Activated CD4-positive, alpha-beta T cell treated with anti-CD3 and anti-CD28 coated beads for 24 hours (primary cell): ENCODE measurements around the gene PXDN.

ENCODE experiments used
- DNase-seq, 2 donors: peaks; one replicate each; pipeline ENCODE4 v3.0.0-alpha.2; 2020; ENCODE audit warnings: low read depth in 2 of 2

The PXDN gene

DNA sequence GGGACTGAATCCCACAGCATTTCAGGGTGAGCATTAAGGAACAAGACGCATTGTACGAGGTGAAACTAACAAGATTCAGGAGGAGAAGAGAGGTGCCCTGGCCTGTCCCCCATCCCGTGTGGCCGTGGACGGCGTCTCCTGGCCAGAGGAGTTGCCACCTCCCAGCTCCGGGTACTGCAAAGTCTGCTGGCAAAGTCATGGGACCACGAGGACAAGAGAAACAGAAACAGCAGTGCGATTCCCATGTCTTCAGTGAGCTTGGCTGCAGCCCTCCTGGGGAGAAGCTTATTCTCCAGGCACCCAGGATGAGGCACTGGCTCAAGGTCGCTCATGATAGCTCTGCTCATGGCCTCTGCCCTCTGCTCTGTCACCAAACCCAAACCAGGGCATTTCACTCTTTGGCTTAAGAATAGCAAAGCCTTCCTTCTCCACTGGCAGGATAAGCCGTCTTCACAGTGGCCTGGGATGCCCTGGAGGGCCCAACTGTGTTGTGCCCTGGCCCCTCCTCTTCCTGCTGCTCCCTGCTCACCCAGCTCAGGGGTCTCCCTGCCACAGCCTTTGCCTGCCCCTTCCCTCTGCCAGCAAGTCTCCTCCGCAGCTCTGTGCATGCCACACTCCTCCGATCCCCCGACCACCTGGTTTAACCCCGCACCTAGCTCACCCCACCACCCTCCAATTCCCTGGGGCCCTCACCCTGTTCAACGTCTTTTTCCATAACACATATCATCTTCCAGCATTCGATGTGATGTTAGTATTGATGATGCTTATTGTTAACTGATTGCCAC lies 144.8 kb downstream of the PXDN start:
- DNase-seq: no peak

GRCh38 chr2:1598800-1599199 lies 145.5 kb downstream of the PXDN start:
- no peak for DNase-seq

DNA sequence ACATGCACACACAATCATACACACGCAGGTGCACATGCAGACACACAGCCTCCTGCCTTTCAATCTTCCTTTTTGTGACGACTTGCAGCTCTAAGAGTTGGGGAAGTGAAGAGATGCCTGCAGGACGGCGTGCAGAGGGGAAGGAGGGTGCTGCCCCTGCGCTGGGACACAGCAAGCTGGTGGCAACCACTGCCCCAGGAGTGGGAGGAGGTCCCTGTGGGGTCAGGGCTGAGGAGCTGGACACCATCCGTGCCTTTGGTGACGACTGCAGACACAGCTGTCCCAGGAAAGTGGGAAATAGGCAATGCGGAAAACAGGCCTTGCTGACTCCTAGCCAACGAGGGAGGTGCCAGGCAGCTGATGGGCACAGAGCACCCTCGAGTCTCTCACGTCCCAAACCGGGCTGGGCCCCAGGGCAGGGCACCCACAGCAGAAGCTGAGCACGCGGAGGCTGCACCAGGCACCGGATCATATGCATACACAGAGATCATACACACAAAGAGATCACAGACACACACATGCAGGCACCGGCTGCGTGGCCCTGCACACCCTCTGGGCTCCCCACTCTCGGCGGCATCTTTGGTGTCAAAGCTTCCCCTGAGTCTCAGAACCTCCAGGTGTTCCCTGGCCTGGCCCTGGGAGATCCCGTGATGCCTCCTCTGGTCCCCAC lies 146.1 kb downstream of the PXDN start:
- no peak for DNase-seq

GRCh38 chr2:1595274-1595673 lies 149.0 kb downstream of the PXDN start:
- DNase-seq: no peak

DNA sequence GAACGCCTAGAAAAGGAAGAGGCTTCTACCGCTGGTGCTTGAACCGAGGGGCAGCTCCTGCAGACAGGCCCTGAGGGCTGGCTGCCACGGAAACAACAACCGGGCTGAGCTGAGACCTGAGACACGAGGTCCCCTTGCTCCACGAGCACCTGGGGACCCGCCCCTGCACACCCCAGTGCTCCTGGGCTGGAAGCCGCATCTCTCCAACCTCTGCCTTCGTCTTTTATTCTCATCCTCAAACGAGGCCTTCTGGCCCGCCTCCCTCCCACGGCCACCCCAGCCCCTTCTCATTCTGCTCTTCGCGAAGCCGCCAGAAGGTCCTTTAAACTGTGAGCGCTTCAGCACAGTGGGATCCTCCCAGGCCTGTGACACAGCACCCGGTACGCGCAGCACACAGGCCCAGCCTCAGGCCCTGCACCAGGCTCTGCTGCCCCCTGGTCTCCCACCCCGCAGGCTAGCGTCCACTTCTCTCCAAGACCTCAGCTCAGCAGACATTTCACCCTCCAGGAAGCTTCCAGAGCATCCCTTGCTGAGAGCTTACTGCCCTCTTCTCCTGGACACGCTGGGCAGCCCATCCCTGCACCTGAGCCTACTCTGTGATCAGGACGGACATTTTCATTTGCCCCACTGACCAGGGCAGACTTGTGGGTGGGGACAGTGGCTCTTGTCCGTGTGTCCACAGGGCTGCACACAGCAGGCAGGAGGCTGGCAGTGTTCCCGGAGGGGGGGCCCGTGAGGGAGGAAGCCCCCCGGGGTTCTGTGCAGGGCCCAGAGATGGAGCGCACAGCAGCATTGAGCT lies 149.7 kb downstream of the PXDN start:
- no peak for DNase-seq

GRCh38 chr2:1594123-1594372 lies 150.3 kb downstream of the PXDN start:
- DNase-seq: no peak

DNA sequence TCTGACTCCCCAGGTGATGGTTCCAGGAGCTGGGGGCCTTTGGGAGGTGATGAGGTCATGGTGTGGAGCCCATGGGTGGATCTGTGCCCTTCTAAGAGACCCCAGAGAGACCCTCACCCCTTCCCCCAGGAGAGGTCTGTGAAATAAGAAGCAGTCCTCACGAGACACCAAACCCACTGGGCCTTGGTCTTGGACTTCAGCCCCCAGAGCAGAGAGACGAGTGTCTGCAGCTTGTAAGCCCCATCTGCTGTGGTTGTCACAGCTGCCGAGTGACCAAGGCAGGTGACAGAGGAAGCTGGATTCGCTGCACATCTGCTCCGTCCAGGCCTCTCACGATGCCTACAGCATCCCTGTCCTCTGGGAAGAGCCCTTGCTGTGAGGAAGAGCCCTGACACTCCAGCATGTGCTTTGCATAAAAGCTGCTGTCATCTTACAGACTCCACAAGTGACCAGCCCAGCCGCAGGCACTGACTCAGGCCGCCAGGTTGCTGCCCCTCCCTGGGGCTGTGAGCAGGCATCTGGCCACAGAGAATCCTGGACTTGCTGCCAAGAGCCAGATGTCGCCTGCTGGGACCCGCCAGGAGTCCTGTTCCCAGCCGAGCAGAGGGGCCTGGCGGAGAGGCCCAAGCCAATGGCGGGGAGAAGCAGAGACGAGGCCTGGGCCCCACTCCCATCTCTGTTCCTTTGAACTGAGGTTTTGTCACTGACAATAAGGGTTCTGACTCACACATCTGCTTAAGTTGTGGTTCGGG lies 150.8 kb downstream of the PXDN start:
- DNase-seq: no peak

DNA sequence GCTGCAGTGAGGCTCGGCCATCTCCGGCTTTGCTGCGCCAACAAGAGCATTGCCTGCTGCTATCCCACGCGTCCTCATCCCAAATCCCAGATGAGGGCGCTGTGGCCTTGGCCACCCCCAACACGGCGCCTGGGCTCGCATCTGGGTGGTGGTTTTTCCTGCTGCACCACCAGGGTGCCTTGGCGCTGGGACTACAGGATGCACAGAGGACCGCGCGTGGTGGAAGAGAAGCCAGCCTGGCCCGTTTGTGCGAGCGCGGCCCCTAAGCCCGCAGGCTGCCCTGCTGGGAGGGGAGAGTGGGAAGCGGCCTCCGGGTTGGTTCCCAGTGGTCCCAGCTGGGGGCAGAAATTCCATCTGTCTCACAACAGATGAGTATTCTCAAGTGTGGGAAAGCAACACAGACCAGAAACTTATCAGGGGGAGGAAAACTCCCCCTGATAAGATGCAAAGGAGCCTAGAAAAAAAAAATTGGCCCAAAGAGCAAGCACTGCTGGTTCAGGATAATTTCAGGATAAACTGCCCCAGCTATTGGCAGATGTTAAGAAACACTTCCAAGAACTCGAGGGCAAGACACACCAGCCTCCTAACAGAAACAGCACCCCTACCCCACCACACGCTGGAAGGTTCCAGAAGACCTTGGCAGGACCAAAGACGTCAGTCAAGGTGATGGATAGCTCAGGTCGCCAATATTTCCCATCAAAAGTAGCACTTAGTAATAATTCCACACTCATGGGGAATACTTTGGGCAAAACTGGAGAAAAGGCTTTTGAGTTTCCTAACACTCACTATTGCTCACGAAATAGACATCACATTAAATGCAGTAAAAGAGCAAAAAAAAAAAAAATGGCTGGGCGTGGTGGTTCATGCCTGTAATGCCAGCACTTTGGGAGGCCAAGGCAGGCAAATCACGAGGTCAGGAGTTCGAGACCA lies 152.1 kb downstream of the PXDN start:
- DNase-seq: no peak

- DNase-seq: no peak
Observed at GRCh38 chr2:1591461-1591770, 152.9 kb downstream of the PXDN start.

DNA sequence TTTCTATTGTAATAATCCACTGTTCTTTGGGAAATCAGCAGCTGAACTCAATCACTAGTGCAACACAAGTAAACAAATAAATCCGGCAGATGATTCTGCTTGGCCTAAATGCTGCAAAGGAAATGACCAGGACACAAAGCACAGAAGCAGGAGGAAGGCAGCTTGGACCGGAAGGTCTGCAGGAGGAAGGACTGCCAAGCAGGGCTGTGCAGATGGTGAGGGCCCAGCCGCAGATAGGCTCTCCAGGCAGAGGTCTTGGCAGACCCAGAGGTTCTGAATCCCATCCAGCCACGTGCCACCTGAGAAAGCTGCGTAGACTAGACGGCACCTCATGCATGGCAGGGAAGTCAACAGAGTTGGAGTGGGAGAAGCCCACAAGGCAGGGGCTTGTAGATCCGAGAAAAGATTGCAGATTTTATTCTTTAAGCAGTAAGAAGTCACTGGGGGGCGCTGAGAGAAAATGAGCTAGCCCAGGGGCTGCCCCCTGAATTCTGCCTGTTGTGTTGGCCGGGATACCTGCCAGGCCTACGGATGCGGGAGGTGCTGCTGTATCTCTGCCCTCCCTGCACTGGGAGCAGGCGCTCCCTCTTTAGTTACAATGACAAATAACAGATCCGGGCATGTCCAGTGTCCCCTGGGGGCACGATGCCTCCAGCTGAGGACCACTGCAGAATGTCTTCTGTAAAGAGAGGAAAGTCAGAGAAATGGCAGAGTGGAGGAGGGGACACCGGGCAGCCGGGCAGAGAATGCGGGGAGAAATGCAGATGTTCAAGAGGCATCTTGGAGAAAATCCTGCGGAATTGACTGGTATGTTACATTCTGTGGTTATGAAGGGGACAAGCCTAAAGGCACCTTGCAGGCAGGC lies 153.5 kb downstream of the PXDN start:
- DNase-seq: no peak

GRCh38 chr2:1588978-1589621 lies 155.2 kb downstream of the PXDN start:
- no peak for DNase-seq

DNA sequence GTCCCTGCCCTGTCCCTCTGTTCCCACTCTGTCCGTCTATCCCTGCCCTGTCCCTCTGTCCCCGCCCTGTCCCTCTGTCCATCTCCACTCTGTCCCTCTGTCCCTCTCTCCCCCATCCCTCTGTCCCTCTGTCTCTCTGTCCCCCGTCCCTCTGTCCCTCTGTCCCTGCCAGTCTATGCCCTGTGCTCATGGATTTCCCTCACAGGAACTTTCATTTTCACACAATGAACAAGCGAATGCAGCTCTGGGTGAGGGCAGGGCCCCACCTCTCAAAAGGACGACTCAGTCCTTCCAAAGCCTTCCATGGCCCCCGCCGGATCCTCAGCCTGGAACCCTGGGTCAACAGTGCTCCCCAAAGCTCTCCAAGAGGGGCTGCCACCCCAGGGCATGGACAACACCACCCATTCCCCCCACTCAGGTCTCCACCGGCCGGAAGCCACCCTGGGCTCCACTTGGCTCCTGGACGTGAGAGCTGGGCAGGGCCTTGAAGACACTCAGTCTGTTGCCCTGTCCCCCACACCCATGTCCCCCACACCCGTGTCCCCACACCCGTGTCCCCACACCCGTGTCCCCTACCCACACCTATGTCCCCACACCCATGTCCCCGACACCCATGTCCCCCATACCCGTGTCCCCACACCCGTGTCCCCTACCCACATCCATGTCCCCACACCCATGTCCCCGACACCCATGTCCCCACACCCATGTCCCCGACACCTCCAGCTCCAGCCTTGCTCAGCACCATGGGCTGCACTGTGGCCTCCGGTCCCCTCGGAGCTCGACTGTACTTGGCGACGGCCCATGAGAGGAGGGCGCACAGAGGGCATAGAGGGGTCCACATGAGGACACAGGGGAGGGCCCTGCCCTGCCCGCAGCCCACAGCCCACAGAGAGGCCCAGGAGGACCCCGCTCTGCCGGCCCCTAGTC lies 156.0 kb downstream of the PXDN start:
- no peak for DNase-seq

GRCh38 chr2:1586923-1587840 lies 157.1 kb downstream of the PXDN start:
- no peak for DNase-seq

DNA sequence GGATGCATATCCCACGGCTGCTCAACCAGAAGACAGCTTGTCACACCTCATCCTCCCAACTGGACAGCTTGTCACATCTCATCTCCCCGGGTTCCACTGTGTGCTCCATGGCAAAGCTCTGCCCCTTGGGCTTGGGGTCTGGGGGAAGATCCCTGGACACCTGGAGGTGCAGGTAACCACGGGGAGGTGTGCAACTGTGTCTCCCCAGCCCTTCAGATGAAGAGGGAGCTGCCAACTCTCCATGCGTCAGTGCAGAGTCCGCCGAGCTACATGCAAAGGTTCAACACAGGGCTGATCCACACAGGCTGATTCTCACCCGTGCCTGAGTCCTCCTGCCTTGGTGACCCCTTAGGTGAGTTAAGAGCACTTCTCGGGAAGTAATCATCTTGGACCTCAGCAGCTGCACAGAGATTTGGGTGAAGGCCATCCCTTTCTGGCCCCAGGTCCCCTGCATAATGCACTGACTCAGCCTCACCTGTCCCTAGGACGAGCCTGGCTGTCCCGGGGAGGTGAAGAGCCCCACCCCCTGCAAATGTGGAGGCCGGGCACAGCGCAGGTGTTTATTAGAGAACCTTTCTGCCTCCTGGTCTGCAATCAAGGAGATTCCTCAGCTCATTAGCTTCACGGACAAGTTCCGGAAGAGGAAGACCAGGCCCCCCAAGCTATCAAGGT lies 157.9 kb downstream of the PXDN start:
- no peak for DNase-seq

GRCh38 chr2:1585635-1586034 lies 158.7 kb downstream of the PXDN start:
- no peak for DNase-seq

GRCh38 chr2:1584691-1585485 lies 159.4 kb downstream of the PXDN start:
- DNase-seq: no peak
